HG03060 (cell line): Measurements from ENCODE around the gene PLA2G4C.

Experiments used
- ATAC-seq: cut with Tn5 transposase; IDR thresholded peaks from one replicate; pipeline ENCODE4 v1.9.1; 2021; ENCODE audit warnings: low read depth, moderate number of reproducible peaks; ENCODE audit not compliant: unreplicated experiment

Gene PLA2G4C

DNA sequence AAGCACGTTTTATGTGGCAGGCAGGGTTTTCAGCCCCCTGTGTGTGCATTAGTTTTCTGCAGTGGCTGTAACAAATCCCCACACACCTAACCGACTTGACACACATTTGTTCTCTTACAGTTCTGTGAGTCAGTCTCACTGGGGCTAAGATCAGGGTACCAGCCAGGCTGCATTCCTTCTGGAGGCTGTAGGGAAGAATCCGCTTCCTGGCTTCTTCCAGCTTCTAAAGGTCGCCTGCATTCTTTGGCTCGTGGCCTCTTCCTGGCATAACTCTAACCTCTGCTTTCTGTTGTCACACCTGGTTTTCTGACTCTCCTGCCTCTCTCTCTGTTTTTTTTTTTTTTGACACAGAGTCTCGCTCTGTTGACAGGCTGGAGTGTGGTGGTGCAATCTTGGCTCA lies 109.8 kb downstream of the PLA2G4C start:
- no peak for ATAC-seq

DNA sequence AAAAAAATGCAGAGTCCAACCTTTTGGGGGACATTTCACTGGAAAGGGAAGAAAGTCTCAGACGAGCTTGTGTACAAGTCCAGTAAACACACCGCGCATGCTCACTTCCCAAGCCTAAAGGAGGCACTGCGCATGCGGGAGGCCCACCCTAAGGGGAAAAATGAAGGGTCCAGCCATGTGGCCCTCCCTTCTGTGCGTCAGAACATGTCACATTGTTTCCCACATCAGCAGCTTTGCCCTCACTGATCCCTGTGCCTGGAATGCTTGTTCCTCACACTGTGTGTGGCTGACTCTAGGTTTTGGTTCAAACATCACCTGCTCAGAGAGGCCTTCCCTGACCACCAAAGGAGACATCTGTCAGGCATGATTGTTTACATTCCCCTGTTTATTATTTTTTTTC lies 111.8 kb downstream of the PLA2G4C start:
- no peak for ATAC-seq
